Body of pancreas (tissue), 4 donors: ENCODE measurements around the gene ZNF644. TPM values are rescaled to one million over a fixed set of nuclear protein-coding genes. Genes with fewer than 3 reads are reported as not detected.
"Not testable (repeated sequence)": the region's sequence is repeated elsewhere in the genome, so short reads cannot be mapped to it uniquely, and the experiment has no call there.

Source experiments
- ATAC-seq: fragments of 150-250 bp; one replicate; pipeline ENCODE4 v1.9.1; 2016
- DNase-seq, 4 donors: peaks; one replicate each; pipeline ENCODE4 v3.0.0-alpha.2; 2019
- H3K27ac ChIP-seq, 4 donors: fragments of 200-600 bp; sonication (generic); 1 replicate in 3 of 4; 2 replicates in 1 of 4; pipeline versions ENCODE4 v1.5.1 to v1.6.1; 2016 to 2019; ENCODE audit warnings: mild to moderate bottlenecking in 1 of 4, mixed read lengths in 1 of 4, moderate library complexity in 1 of 4
- H3K27me3 ChIP-seq, 2 donors: fragments of 200-600 bp; sonication (generic); one replicate each; pipeline ENCODE4 v1.6.0; 2016; ENCODE audit warnings: mild to moderate bottlenecking in 1 of 2
- H3K36me3 ChIP-seq, 2 donors: fragments of 200-600 bp; sonication (generic); replicated peaks in 1 of 2; 2 replicates each; pipeline ENCODE4 v1.5.1; 2016; ENCODE audit warnings: low read depth in 2 of 2; ENCODE audit not compliant: insufficient read depth in 1 of 2
- H3K4me1 ChIP-seq: fragments of 200-600 bp; sonication (generic); one replicate; pipeline ENCODE4 v1.6.0; 2016
- H3K4me3 ChIP-seq, 2 donors: fragments of 200-600 bp; sonication (generic); 1 replicate in 1 of 2; 2 replicates in 1 of 2; pipeline ENCODE4 v1.5.1; 2016 to 2019
- H3K9me3 ChIP-seq, 3 donors: fragments of 200-600 bp; sonication (generic); 1 replicate in 2 of 3; 2 replicates in 1 of 3; pipeline ENCODE4 v1.5.1; 2016
- CTCF ChIP-seq, 7 experiments: fragments of 450-650 bp in 4 of 7; fragments of 200-600 bp in 3 of 7; sonication (generic) in 3 of 7; IDR thresholded peaks; one replicate each; pipeline ENCODE4 v1.5.1; 2016 to 2019; ENCODE audit warnings: antibody characterized with exemption in 7 of 7
- POLR2A ChIP-seq, 3 donors: fragments of 450-650 bp; IDR thresholded peaks; one replicate each; pipeline ENCODE4 v1.6.1; 2016; ENCODE audit warnings: antibody characterized with exemption in 3 of 3, mild to moderate bottlenecking in 2 of 3
- WGBS, 2 donors: methylation state at CpG; one replicate each; pipeline ENCODE4 v1.1.5; 2017; 5-methylcytosine and 5-hydroxymethylcytosine counted together
- intact Hi-C: fragments of 100-400 bp; cut with DNase I; formaldehyde crosslinking; loops from one replicate; pipeline ENCODE4 v1.15.1; 2023
- total RNA-seq, 2 donors: library from RNA; depleted of rRNA; stranded (reverse); fragments of >200 nt; gene quantifications; one replicate each; pipeline ENCODE4 v1.1.0, GENCODE V29; 2016

Gene ZNF644
- total RNA-seq, 2 donors from 2014 or later, result 41.0 to 47.1 TPM

- H3K4me1 ChIP-seq, result no peaks in the 10 kb centered on the region
- TF ChIP-seq CTCF (IDR thresholded peaks at IDR 0.05) (no peak), POLR2A (IDR thresholded peaks at IDR 0.05) (no peak)
- intact Hi-C loops, result no loop called here
- H3K27ac ChIP-seq, result no peak overlapping the region
- H3K27me3 ChIP-seq, result no peaks in the 10 kb centered on the region
- H3K36me3 ChIP-seq, result no peaks in the 10 kb centered on the region
- ATAC-seq, result no peak
- 48 to 58% methylated on average over 2 of the region's 2 CpGs for WGBS, 2 donors
- no peak for DNase-seq
- no peak overlapping the region for H3K4me3 ChIP-seq
- no peaks in the 10 kb centered on the region for H3K9me3 ChIP-seq
Measured at GRCh38 chr1:91059157-91059556, 37.3 kb upstream of the ZNF644 start.

- Histone ChIP-seq H3K36me3 (no peaks in the 10 kb centered on the region), H3K4me3 (no peak overlapping the region), H3K27ac (no peak overlapping the region), H3K4me1 (no peaks in the 10 kb centered on the region), H3K9me3 (no peaks in the 10 kb centered on the region), H3K27me3 (no peaks in the 10 kb centered on the region)
- TF ChIP-seq POLR2A (IDR thresholded peaks at IDR 0.05) (no peak), CTCF (IDR thresholded peaks at IDR 0.05) (no peak)
- WGBS, 2 donors, result 70 to 87% methylated on average over 2 of the region's 2 CpGs
- no peak for ATAC-seq
- intact Hi-C loops, result no loop called here
- no peak for DNase-seq
Measured at GRCh38 chr1:91057784-91058183, 35.9 kb upstream of the ZNF644 start.

GRCh38 chr1:91054780-91055481 is 33.1 kb upstream of the ZNF644 start:
- WGBS, 2 donors, result 78 to 86% methylated on average over 2 of the region's 2 CpGs
- H3K9me3 ChIP-seq, result no peaks in the 10 kb centered on the region
- H3K36me3 ChIP-seq, result no peaks in the 10 kb centered on the region
- DNase-seq (no peak), ATAC-seq (no peak)
- no peak for TF ChIP-seq POLR2A (IDR thresholded peaks at IDR 0.05)
- H3K27me3 ChIP-seq, result no peaks in the 10 kb centered on the region
- no peak overlapping the region for H3K27ac ChIP-seq
- intact Hi-C loops, result no loop called here
- no peaks in the 10 kb centered on the region for H3K4me1 ChIP-seq
- no peak overlapping the region for H3K4me3 ChIP-seq

- no peaks in the 10 kb centered on the region for H3K36me3 ChIP-seq
- H3K9me3 ChIP-seq, result no peaks in the 10 kb centered on the region
- intact Hi-C loops, result no loop called here
- DNase-seq (no peak), ATAC-seq (no peak)
- WGBS, 2 donors, result 65 to 67% methylated on average over 2 of the region's 2 CpGs
- TF ChIP-seq CTCF (IDR thresholded peaks at IDR 0.05) (no peak), POLR2A (IDR thresholded peaks at IDR 0.05) (no peak)
- H3K4me1 ChIP-seq, result no peaks in the 10 kb centered on the region
- no peak overlapping the region for H3K4me3 ChIP-seq
- H3K27ac ChIP-seq, result no peak overlapping the region
- no peaks in the 10 kb centered on the region for H3K27me3 ChIP-seq
Measured at GRCh38 chr1:91053630-91054029, 31.8 kb upstream of the ZNF644 start.

GRCh38 chr1:91049551-91049950 is 27.7 kb upstream of the ZNF644 start:
- H3K36me3 ChIP-seq, H3K27ac ChIP-seq, H3K4me1 ChIP-seq, H3K4me3 ChIP-seq, DNase-seq, ATAC-seq, intact Hi-C loops, H3K27me3 ChIP-seq, H3K9me3 ChIP-seq: not testable (repeated sequence)
- WGBS, 2 donors, result 71 to 88% methylated on average over 2 of the region's 2 CpGs

- TF ChIP-seq POLR2A (IDR thresholded peaks at IDR 0.05), result no peak
- no peak for TF ChIP-seq CTCF (IDR thresholded peaks at IDR 0.05)
- Histone ChIP-seq H3K27ac (no peak overlapping the region), H3K9me3 (no peaks in the 10 kb centered on the region), H3K36me3 (no peaks in the 10 kb centered on the region), H3K27me3 (no peaks in the 10 kb centered on the region), H3K4me1 (no peaks in the 10 kb centered on the region), H3K4me3 (no peak overlapping the region)
- DNase-seq (no peak), ATAC-seq (no peak)
- 71 to 81% methylated on average over 2 of the region's 2 CpGs for WGBS, 2 donors
- intact Hi-C loops, result no loop called here
Measured at GRCh38 chr1:91046766-91047165, 24.9 kb upstream of the ZNF644 start.
